GM18511 (cell line): Measurements from ENCODE around the gene BANP.
"Not testable (repeated sequence)": the region's sequence is repeated elsewhere in the genome, so short reads cannot be mapped to it uniquely, and the experiment has no call there.

Experiments used
- ATAC-seq: cut with Tn5 transposase; IDR thresholded peaks from one replicate; pipeline ENCODE4 v1.9.1; 2021; ENCODE audit warnings: mild to moderate bottlenecking, moderate library complexity; ENCODE audit not compliant: unreplicated experiment

BANP gene

GRCh38 chr16:88025828-88026555, 74.8 kb downstream of the BANP start:
- ATAC-seq, result not testable (repeated sequence)

GRCh38 chr16:88026964-88027938, 76.0 kb downstream of the BANP start:
- ATAC-seq, result no peak

GRCh38 chr16:88028177-88028930, 77.1 kb downstream of the BANP start:
- ATAC-seq, result not testable (repeated sequence)

- ATAC-seq, result no peak
Observed at GRCh38 chr16:88030498-88030897, 79.3 kb downstream of the BANP start.

- ATAC-seq, result not testable (repeated sequence)
Observed at GRCh38 chr16:88030961-88031360, 79.7 kb downstream of the BANP start.

GRCh38 chr16:88033003-88033740, 81.9 kb downstream of the BANP start:
- not testable (repeated sequence) for ATAC-seq

GRCh38 chr16:88034770-88035169, 83.5 kb downstream of the BANP start:
- no peak for ATAC-seq

- no peak for ATAC-seq
Observed at GRCh38 chr16:88035292-88035691, 84.1 kb downstream of the BANP start.

GRCh38 chr16:88035884-88036639, 84.8 kb downstream of the BANP start:
- ATAC-seq, result not testable (repeated sequence)

GRCh38 chr16:88036640-88036996, 85.4 kb downstream of the BANP start:
- not testable (repeated sequence) for ATAC-seq

GRCh38 chr16:88037359-88037758, 86.1 kb downstream of the BANP start:
- ATAC-seq, result not testable (repeated sequence)

- not testable (repeated sequence) for ATAC-seq
Observed at GRCh38 chr16:88037876-88038525, 86.8 kb downstream of the BANP start.

- not testable (repeated sequence) for ATAC-seq
Observed at GRCh38 chr16:88038526-88038908, 87.3 kb downstream of the BANP start.

GRCh38 chr16:88039591-88039990, 88.4 kb downstream of the BANP start:
- no peak for ATAC-seq

GRCh38 chr16:88040196-88040876, 89.1 kb downstream of the BANP start:
- not testable (repeated sequence) for ATAC-seq

GRCh38 chr16:88040877-88041244, 89.6 kb downstream of the BANP start:
- ATAC-seq, result not testable (repeated sequence)

GRCh38 chr16:88041506-88041905, 90.3 kb downstream of the BANP start:
- not testable (repeated sequence) for ATAC-seq

GRCh38 chr16:88041986-88042562, 90.8 kb downstream of the BANP start:
- ATAC-seq, result not testable (repeated sequence)
